GM18505 (cell line): ENCODE data around the gene TNNI2.

Source experiments
- ATAC-seq: cut with Tn5 transposase; IDR thresholded peaks from one replicate; pipeline ENCODE4 v1.9.1; 2021; ENCODE audit not compliant: unreplicated experiment
- POLR2A ChIP-seq: IDR thresholded peaks from 4 replicates; pipeline ENCODE4 v1.6.1; 2011; ENCODE audit warnings: borderline replicate concordance; ENCODE audit not compliant: insufficient read depth, insufficient read length; ENCODE audit errors: extremely low read depth

The TNNI2 gene

DNA sequence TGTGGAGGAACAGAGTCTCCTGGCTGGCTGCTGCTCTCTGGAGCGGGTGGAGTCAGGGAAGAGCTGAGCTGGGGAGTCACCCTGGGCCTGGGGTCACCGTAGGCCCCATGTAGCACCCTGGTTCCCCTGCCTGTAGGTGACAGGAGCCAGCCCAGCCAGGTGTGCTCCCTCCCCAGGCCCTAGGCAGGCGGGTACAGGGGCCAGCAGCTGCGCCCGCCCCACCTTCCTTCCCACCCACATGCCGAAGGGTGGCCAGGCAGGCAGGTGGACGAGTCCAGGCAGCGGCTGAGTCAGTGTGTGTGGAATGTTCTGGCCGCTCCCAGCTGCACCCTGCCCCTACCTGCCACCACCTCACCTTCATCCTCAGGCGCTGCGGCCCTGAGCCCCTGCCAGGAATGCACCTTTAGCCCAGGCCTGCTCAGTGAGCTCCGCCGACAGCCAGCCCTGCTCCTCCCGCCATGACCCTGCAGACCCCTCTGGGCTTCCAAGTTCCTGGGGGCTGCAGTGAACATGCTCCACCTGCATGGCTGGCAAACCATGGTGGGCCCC, 4.6 kb upstream of the TNNI2 start:
- no peak for ATAC-seq
- TF ChIP-seq POLR2A, result no peak

DNA sequence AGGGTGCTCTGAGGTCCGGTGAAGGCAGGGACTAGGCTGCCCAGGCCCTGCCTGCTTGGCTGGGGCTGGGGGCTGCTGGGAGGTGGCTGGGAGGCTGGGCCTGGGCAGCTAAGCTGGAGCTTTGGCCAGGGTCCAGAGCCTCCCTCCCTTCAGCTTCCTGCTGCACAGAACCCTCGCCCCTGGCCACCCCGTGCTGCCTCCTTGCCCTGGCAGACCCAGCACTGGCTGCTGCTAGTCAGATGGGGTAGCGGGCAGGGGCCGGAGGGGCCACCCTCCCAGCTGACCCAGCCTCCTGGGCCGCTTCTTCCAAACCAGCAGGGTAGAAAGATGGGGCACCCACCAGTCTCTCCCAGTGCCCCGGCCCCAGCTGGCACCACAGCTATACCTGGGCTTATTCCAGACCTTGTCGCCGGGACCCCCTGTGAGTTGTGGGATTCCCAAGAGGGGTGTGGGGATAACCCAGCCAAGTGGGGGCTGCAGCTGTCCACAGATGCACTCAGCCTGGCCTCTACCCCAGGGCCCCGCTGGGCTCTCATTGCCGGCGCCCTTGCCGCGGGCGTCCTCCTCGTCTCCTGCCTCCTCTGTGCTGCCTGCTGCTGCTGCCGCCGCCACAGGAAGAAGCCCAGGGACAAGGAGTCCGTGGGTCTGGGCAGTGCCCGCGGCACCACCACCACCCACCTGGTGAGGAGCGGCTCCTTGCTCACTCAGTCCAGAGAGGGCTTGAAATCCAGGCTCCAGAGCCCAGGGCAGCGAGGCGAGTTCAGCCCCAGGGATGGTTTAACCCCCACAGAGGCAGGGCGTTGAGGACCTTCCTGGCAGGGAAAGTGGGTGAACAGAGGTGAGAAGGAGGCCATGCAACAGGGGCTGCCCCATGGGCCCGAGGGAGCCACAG, 3.8 kb upstream of the TNNI2 start, which contains the start of gene SYT8:
SYT8 (plus strand) TSS at position 212 of the 892 bp plus-strand sequence; CDS start at position 328, 116 bp downstream.
- no peak for TF ChIP-seq POLR2A

DNA sequence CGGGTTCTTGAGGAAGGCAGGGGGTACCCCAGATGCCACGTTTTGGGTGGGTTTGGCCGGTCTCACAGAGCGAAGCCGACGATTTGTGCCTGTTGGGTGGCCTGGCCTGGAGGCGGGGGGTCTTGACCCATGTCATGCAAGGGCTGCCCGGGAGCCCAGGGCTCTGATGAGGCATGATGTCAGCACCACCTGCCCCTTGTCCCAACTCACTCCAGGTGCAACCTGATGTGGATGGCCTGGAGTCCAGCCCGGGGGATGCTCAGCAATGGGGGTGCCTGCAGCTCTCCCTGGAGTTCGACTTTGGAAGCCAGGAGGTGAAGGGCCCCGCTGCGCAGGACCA, 3.1 kb upstream of the TNNI2 start:
- no peak for ATAC-seq
- no peak for TF ChIP-seq POLR2A

More for the DNA sequence above, 3.8 kb upstream of the TNNI2 start, which contains the start of gene SYT8:
- ATAC-seq, result no peak

DNA sequence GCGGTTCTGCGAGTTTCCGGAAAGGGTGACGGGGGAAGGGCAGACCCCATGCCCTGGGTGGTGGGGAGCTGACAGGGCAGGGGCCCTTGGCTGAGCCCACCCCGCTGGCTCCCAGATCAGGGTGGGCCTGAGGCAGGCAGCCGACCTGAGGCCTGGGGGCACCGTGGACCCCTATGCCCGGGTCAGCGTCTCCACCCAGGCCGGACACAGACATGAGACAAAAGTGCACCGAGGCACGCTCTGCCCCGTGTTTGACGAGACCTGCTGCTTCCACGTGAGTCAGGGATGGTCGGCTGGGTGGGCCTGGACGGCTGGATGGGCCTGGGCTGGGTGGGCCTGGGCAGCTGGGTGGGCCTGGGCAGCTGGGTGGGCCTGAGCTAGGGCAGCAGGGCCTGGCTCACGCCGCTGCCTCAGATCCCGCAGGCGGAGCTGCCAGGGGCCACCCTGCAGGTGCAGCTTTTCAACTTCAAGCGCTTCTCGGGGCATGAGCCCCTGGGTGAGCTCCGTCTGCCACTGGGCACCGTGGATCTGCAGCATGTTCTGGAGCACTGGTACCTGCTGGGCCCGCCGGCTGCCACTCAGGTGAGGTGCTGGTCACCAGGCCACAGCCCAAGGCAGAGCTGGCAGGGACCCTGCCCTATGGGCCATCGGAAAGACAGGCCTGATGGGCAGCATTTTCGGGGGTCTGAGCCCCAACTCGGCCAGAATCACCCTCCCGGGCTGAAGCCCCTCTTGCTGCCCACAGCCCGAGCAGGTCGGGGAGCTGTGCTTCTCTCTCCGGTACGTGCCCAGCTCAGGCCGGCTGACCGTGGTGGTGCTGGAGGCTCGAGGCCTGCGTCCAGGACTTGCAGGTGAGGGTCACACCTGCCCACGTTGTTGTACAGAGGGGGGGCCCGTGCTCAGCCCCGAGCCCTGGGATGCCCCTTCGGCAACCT, 2.5 kb upstream of the TNNI2 start:
- ATAC-seq, result no peak
- no peak for TF ChIP-seq POLR2A

DNA sequence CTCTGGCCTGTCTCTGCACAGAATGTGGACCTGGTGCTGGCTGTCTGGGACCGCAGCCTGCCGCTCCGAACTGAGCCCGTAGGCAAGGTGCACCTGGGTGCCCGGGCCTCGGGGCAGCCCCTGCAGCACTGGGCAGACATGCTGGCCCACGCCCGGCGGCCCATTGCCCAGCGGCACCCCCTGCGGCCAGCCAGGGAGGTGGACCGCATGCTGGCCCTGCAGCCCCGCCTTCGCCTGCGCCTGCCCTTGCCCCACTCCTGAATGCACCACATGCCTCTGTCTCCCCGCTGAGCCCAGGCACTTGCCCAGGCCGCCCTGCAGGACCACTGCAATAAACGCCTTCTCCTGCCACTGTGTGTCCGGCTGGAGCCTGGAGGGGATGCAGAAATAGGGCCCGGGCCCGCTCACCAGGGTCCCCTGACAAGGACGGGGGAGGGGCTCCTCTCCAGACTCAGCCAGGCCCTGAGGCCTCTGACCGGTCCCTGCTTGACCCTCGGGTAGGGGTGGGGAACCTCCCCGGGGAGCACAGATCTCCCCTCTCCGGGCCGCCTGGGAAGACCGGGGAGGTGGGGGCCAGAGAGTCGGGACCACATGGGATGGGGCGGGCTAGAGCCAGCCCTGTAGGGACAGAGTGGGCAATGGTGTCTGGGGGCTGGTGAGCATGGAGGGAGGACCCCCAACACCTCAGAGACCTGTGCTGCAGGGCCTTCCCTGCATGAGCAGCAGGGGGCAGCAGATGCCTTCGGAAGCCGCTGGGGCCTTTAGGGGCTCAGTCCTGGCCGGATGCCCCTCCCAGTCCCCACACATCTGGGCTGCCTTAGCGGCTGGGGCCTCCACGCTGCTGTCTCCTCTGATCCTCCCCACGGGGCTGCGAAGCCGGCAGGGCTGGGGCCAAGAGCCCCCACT, 1.4 kb upstream of the TNNI2 start:
- no peak for TF ChIP-seq POLR2A
- peak; percentile 48 for ATAC-seq

DNA sequence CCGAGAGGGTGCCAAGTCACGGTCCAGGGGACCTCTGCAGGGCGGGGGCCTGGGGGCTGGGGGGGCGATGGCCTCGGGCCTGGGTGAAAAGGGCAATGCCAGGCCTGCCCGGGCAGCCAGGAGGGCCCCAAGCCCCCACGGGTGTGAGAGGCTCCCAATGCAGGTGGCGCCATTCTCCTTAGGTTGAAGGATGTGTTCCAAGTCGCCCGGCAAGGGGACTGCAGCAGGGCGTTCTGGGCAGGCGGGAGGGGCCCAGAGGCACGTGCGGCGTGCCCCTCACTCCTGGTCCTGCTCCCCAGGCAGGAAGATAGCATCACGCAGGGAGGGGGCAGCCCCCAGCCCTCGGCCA, 730 bp upstream of the TNNI2 start:
- TF ChIP-seq POLR2A, result no peak
- no peak for ATAC-seq

DNA sequence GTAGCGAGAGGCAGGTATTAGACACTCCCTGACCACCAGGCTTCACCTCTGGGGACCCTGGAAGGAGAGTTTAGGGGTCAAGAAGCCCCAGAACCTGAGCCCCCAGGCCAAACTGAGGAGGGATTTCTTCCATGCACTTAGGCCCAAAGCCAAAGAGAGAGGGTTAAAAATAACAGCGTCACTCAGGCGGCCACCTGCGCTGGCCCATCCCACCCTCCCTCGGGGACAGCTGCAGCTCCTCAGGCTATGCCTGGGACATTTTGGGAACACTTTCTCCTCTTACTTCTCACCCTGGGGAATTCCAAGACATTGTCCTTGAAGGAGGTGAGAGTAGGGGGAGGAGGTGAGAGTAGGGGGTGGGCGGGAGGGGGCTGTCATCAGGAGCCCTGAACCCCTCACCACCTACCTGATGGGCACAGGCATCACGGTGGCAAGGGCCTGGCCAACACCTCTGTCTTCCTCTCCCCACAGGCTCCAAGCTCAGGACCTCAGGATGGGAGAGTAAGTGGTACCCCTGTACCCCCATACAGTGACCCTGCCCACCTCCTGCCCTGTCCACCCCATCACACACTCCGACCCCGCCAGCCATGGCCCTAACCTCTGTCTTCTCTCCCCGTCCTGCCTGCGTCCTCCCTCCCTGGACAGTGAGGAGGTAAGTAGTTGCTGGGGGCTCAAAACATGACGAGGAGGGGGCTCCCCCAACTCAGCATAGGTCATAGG, 583 bp downstream of the TNNI2 start:
- ATAC-seq, result no peak
- no peak for TF ChIP-seq POLR2A

DNA sequence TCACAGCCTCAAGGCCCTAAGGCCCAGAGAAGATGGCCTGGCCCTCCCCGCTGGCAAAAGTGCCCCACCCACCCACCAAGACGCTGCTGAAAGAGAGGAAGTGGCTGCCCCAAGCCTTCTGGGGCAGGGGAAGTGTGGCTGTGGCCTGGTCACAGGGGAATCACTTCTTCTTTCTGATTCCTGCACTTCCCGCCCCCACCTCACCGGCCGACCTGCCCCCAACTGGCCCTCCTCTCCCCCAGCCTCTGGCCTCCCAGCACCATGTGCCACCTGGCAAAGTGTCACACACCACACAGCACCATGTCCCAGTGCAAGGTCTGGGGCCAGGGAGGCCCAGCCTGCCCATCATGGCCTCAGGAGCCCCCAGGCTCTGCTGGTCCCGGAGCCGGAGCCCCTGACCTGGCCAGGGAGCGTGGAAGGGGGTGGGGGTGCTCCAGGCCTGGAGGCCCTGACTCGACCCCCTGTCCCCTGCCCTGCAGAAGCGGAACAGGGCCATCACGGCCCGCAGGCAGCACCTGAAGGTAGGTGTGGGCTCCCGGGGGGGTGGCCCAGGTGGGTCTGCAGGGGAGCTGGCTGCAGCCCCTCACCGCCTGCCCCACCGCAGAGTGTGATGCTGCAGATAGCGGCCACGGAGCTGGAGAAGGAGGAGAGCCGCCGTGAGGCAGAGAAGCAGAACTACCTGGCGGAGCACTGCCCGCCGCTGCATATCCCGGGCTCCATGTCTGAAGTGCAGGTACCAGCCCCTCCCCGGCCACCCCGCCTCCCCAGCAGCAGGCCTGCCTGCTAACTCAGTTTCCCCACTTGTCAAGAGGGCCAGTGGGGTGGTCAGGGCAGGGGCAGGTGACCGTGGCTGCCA, 1.4 kb downstream of the TNNI2 start:
- no peak for TF ChIP-seq POLR2A
- ATAC-seq, result no peak

DNA sequence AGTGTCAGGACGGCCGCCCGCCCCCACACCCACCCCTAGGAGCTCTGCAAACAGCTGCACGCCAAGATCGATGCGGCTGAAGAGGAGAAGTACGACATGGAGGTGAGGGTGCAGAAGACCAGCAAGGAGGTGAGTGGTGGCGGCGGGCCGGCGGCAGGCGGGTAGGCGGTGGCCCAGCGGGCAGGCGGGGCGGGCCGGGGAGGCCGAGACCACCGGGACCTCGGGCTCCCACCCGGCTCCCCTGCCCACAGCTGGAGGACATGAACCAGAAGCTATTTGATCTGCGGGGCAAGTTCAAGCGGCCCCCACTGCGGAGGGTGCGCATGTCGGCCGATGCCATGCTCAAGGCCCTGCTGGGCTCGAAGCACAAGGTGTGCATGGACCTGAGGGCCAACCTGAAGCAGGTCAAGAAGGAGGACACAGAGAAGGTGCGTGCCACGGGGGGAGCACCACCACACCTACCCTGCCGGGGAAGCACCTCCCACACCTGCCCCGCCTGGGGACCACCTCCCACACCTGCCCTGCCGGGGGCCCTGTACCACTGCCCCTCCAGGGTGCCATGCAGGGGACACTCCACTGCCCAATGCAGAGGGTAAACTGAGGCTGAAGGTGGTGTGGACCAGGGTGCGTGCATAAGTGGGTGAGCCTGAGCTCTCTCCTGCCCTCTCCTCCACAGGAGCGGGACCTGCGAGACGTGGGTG, 2.1 kb downstream of the TNNI2 start:
- no peak for ATAC-seq
- no peak for TF ChIP-seq POLR2A

DNA sequence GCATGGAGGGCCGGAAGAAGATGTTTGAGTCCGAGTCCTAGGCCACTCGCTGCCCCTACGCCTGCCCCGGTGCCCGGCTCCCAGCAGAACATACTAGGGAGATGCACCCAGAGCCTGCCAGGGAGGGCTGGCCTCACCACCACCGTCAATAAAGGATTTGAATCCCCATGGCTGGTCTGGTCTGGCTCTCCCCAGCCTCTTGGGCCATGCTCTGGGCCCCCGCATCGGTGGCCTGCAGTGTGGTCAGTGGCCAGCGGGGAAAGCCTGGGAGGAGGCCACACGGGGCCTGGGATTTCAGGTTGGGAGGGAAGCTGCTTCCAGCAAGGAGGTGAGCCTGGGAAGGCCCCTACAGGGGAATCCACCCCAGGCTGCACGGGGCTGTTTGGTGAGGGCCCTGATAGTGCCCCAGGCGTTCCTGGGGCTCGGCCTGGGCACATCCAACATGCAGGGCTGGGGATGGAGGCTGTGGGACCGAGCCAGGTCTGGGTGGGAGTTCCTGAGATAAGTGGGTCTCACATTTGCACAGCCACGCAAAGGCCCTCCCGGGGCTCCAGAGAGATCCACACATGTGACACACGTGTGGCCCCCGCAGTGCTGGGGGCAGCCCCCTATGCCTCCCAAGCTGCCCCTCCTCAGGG, 2.8 kb downstream of the TNNI2 start:
- no peak for TF ChIP-seq POLR2A

More for the DNA sequence above, 2.8 kb downstream of the TNNI2 start:
- ATAC-seq, result no peak
